ENCODE data around the gene LRIG1.

GRCh38 chr3:66416556-66417304, 84.1 kb downstream of the LRIG1 start:
- TF ChIP-seq, protein P1, sequence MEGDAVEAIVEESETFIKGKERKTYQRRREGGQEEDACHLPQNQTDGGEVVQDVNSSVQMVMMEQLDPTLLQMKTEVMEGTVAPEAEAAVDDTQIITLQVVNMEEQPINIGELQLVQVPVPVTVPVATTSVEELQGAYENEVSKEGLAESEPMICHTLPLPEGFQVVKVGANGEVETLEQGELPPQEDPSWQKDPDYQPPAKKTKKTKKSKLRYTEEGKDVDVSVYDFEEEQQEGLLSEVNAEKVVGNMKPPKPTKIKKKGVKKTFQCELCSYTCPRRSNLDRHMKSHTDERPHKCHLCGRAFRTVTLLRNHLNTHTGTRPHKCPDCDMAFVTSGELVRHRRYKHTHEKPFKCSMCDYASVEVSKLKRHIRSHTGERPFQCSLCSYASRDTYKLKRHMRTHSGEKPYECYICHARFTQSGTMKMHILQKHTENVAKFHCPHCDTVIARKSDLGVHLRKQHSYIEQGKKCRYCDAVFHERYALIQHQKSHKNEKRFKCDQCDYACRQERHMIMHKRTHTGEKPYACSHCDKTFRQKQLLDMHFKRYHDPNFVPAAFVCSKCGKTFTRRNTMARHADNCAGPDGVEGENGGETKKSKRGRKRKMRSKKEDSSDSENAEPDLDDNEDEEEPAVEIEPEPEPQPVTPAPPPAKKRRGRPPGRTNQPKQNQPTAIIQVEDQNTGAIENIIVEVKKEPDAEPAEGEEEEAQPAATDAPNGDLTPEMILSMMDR (IDR thresholded peaks at IDR 0.05) = no peak
- TF ChIP-seq EP300 (IDR thresholded peaks at IDR 0.05) = no peak

Measured in upper lobe of left lung (tissue), 4 donors.